A549 (cell line): ENCODE measurements around the gene TCF12.

Experiments
- JUNB ChIP-seq: fragments of >200 bp; sonication (Bioruptor Twin); formaldehyde crosslinking; IDR thresholded peaks from 2 replicates; pipeline ENCODE4 v1.6.1; 2016
- KDM1A ChIP-seq: fragments of 200-600 bp; sonication (generic); IDR thresholded peaks from 2 replicates; pipeline ENCODE4 v1.6.1; 2016; ENCODE audit warnings: low read depth, mild to moderate bottlenecking
- MAZ ChIP-seq: fragments of 150-350 bp; IDR thresholded peaks from 2 replicates; pipeline ENCODE4 v1.6.1; 2014; ENCODE audit warnings: antibody characterized with exemption, low read depth, low read length, borderline replicate concordance
- NR3C1 ChIP-seq: fragments of >200 bp; sonication (Bioruptor Twin); formaldehyde crosslinking; IDR thresholded peaks from 3 replicates; pipeline ENCODE4 v1.6.1; 2017
- PHF8 ChIP-seq: fragments of 200-600 bp; sonication (generic); IDR thresholded peaks from 2 replicates; pipeline ENCODE4 v1.6.1; 2016; ENCODE audit warnings: low read depth, mild to moderate bottlenecking, antibody characterized with exemption, moderate library complexity, borderline replicate concordance
- POLR2A ChIP-seq: IDR thresholded peaks from 2 replicates; pipeline ENCODE4 v1.6.1; 2012; ENCODE audit warnings: mild to moderate bottlenecking, low read length
- TF ChIP-seq, protein P1 (sequence below): fragments of 450-650 bp; IDR thresholded peaks from 2 replicates; pipeline ENCODE4 v1.6.1; 2014; ENCODE audit warnings: antibody characterized with exemption
- TF ChIP-seq, protein P2 (sequence below): fragments of 200-600 bp; sonication (generic); IDR thresholded peaks from 2 replicates; pipeline ENCODE4 v1.6.1; 2016; ENCODE audit warnings: antibody characterized with exemption, mild to moderate bottlenecking, moderate library complexity
- TF ChIP-seq, protein P3 (sequence below): fragments of >200 bp; sonication (Bioruptor Twin); formaldehyde crosslinking; IDR thresholded peaks from 3 replicates; pipeline ENCODE4 v1.5.1; 2016
- TF ChIP-seq, protein P4 (sequence below): IDR thresholded peaks from 2 replicates; pipeline ENCODE4 v1.6.1; 2012
- TF ChIP-seq, protein P5 (sequence below): IDR thresholded peaks from 2 replicates; pipeline ENCODE4 v1.6.1; 2012; ENCODE audit warnings: low read depth, borderline replicate concordance

DNA sequence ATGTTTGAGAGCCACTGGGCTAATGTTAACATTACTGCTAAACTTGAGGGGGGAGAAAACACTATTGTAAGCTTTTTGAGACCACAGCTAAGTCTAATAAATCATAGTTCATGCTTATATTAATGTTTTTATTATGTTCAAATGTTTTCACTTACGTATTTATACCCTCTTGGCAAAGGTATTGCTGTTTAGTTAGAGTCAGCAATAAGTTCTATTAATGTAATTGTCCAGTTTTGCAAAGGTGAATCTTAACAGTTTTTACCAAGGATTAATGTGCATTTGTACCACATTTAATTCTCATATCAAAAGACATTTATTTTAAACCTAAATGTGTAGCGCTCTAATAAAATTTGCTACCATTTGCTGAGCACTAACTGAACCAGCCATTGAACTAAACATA lies 251.2 kb downstream of the TCF12 start:
- TF ChIP-seq, protein P1, sequence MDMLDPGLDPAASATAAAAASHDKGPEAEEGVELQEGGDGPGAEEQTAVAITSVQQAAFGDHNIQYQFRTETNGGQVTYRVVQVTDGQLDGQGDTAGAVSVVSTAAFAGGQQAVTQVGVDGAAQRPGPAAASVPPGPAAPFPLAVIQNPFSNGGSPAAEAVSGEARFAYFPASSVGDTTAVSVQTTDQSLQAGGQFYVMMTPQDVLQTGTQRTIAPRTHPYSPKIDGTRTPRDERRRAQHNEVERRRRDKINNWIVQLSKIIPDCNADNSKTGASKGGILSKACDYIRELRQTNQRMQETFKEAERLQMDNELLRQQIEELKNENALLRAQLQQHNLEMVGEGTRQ: no peak
- TF ChIP-seq, protein P2, sequence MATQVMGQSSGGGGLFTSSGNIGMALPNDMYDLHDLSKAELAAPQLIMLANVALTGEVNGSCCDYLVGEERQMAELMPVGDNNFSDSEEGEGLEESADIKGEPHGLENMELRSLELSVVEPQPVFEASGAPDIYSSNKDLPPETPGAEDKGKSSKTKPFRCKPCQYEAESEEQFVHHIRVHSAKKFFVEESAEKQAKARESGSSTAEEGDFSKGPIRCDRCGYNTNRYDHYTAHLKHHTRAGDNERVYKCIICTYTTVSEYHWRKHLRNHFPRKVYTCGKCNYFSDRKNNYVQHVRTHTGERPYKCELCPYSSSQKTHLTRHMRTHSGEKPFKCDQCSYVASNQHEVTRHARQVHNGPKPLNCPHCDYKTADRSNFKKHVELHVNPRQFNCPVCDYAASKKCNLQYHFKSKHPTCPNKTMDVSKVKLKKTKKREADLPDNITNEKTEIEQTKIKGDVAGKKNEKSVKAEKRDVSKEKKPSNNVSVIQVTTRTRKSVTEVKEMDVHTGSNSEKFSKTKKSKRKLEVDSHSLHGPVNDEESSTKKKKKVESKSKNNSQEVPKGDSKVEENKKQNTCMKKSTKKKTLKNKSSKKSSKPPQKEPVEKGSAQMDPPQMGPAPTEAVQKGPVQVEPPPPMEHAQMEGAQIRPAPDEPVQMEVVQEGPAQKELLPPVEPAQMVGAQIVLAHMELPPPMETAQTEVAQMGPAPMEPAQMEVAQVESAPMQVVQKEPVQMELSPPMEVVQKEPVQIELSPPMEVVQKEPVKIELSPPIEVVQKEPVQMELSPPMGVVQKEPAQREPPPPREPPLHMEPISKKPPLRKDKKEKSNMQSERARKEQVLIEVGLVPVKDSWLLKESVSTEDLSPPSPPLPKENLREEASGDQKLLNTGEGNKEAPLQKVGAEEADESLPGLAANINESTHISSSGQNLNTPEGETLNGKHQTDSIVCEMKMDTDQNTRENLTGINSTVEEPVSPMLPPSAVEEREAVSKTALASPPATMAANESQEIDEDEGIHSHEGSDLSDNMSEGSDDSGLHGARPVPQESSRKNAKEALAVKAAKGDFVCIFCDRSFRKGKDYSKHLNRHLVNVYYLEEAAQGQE: no peak
- TF ChIP-seq, protein P3, sequence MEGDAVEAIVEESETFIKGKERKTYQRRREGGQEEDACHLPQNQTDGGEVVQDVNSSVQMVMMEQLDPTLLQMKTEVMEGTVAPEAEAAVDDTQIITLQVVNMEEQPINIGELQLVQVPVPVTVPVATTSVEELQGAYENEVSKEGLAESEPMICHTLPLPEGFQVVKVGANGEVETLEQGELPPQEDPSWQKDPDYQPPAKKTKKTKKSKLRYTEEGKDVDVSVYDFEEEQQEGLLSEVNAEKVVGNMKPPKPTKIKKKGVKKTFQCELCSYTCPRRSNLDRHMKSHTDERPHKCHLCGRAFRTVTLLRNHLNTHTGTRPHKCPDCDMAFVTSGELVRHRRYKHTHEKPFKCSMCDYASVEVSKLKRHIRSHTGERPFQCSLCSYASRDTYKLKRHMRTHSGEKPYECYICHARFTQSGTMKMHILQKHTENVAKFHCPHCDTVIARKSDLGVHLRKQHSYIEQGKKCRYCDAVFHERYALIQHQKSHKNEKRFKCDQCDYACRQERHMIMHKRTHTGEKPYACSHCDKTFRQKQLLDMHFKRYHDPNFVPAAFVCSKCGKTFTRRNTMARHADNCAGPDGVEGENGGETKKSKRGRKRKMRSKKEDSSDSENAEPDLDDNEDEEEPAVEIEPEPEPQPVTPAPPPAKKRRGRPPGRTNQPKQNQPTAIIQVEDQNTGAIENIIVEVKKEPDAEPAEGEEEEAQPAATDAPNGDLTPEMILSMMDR: no peak
- TF ChIP-seq POLR2A (no peak), KDM1A (no peak), NR3C1 (no peak), MAZ (no peak), JUNB (no peak), PHF8 (no peak)
- TF ChIP-seq, protein P4, sequence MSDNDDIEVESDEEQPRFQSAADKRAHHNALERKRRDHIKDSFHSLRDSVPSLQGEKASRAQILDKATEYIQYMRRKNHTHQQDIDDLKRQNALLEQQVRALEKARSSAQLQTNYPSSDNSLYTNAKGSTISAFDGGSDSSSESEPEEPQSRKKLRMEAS: no peak
- TF ChIP-seq, protein P5, sequence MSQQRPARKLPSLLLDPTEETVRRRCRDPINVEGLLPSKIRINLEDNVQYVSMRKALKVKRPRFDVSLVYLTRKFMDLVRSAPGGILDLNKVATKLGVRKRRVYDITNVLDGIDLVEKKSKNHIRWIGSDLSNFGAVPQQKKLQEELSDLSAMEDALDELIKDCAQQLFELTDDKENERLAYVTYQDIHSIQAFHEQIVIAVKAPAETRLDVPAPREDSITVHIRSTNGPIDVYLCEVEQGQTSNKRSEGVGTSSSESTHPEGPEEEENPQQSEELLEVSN: no peak
